Activated T-helper 1 cell treated with Interleukin-2 at 50 U/mL for 16 hours (primary cell): ENCODE data around the gene CCDC47.

Experiments
- DNase-seq: peaks from one replicate; pipeline ENCODE4 v3.0.0-alpha.2; 2020; ENCODE audit warnings: low read depth

The CCDC47 gene

GRCh38 chr17:63698381-63698885 is 75.0 kb downstream of the CCDC47 start:
- DNase-seq: no peak

GRCh38 chr17:63697341-63698286 is 75.8 kb downstream of the CCDC47 start:
- DNase-seq: peak; percentile 69

DNA sequence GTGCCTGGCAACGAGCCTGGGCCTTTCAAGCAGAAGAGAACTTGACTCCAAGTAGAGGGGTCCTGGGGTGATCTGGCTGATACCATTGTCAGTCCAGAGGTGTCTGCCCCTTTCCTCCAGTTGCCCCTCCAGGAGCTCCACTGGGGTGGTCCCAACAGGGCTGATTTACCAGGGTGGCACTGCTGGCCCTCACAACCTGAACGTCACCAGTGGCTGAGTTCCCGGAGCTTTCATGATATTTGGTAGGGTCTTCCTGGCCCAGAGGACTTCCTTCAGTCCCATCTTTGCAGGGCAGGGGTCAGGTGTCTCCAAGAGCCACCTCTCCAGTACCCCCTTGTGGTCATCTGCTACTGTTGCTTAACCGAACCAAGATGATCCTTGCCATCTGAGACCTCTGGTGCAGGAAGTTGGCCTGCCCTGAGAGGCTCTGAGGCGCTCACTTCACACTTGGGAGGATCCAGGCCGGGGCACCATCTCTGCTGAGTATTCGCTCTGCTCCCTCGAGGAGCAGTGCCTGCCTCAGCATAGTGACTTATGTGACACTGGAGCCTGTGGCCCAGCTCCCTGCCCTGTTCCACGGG is 76.9 kb downstream of the CCDC47 start:
- no peak for DNase-seq

DNA sequence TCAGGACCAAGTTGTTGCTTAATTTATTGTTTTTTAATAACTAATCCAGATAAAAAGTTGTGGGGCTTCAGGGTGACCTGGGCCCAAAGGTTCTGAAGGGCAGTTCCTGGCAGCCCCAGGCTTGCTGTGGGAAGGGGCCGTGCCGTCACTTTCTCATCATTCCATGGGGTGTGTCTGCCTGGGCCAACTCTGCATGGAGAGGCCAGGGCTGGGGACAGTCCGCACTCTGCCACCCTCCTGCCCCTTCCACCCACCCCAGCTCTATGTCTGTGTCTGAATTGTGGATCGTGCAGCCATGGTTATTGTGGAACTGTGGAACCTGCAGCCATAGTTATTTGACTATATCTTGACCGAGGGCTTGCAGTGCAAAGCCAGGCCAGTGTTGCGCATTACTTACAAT is 77.5 kb downstream of the CCDC47 start:
- no peak for DNase-seq
